H9 (cell line): Measurements from ENCODE around the gene BUB3. TPM values are rescaled to one million over a fixed set of nuclear protein-coding genes. Genes with fewer than 3 reads are reported as not detected.

Experiments used
- DNase-seq: peaks from one replicate; pipeline ENCODE4 v3.0.0-alpha.2; 2017
- H2AFZ ChIP-seq: one replicate; pipeline ENCODE4 v1.6.1; 2013; ENCODE audit warnings: mild to moderate bottlenecking, low read length, control low read depth, moderate library complexity
- H2AK5ac ChIP-seq: 2 replicates; pipeline ENCODE4 v1.6.1; 2013; ENCODE audit warnings: low read length, control low read depth, mixed read lengths; ENCODE audit not compliant: insufficient read length
- H2BK120ac ChIP-seq: one replicate; pipeline ENCODE4 v1.6.1; 2013; ENCODE audit warnings: low read depth, mild to moderate bottlenecking, low read length, control low read depth, inconsistent platforms; ENCODE audit not compliant: poor library complexity, severe bottlenecking
- H2BK12ac ChIP-seq: 2 replicates; pipeline ENCODE4 v1.6.1; 2013; ENCODE audit warnings: low read length, control low read depth, mixed read lengths, low read depth; ENCODE audit not compliant: insufficient read length
- H2BK15ac ChIP-seq: 2 replicates; pipeline ENCODE4 v1.6.1; 2013; ENCODE audit warnings: low read depth, low read length, control low read depth
- H2BK20ac ChIP-seq: one replicate; pipeline ENCODE4 v1.6.1; 2013; ENCODE audit warnings: low read depth, mild to moderate bottlenecking, low read length, control low read depth, inconsistent platforms; ENCODE audit not compliant: poor library complexity, severe bottlenecking
- H2BK5ac ChIP-seq: 2 replicates; pipeline ENCODE4 v1.6.1; 2013; ENCODE audit warnings: low read length, control low read depth, mixed read lengths; ENCODE audit not compliant: insufficient read length
- H3K14ac ChIP-seq: 2 replicates; pipeline ENCODE4 v1.6.1; 2013; ENCODE audit warnings: low read length, control low read depth; ENCODE audit not compliant: insufficient read depth
- H3K18ac ChIP-seq: 2 replicates; pipeline ENCODE4 v1.6.1; 2013; ENCODE audit warnings: low read depth, mild to moderate bottlenecking, mixed read lengths, low read length, control low read depth; ENCODE audit not compliant: insufficient read length
- H3K23ac ChIP-seq: 2 replicates; pipeline ENCODE4 v1.6.1; 2013; ENCODE audit warnings: low read length, control low read depth, mixed read lengths, low read depth; ENCODE audit not compliant: insufficient read length
- H3K23me2 ChIP-seq: 2 replicates; pipeline ENCODE4 v1.6.1; 2013; ENCODE audit warnings: low read depth, mild to moderate bottlenecking, mixed read lengths, low read length, control low read depth; ENCODE audit not compliant: insufficient read length, poor library complexity, severe bottlenecking
- H3K27ac ChIP-seq: 2 replicates; pipeline ENCODE4 v1.5.1; 2013; ENCODE audit warnings: low read length, control low read depth, mixed read lengths, low read depth; ENCODE audit not compliant: insufficient read length
- H3K27me3 ChIP-seq: 2 replicates; pipeline ENCODE4 v1.6.1; 2013; ENCODE audit warnings: low read length, control low read depth, inconsistent platforms; ENCODE audit not compliant: insufficient read depth
- H3K4ac ChIP-seq: 2 replicates; pipeline ENCODE4 v1.6.1; 2013; ENCODE audit warnings: low read depth, mild to moderate bottlenecking, control low read depth, inconsistent platforms, low read length, moderate library complexity
- H3K4me1 ChIP-seq: 2 replicates; pipeline ENCODE4 v1.6.1; 2013; ENCODE audit warnings: low read length, control low read depth, inconsistent platforms; ENCODE audit not compliant: insufficient read depth
- H3K4me2 ChIP-seq: 2 replicates; pipeline ENCODE4 v1.6.1; 2013; ENCODE audit warnings: low read length, control low read depth, mixed read lengths; ENCODE audit not compliant: insufficient read length, insufficient read depth
- H3K56ac ChIP-seq: 2 replicates; pipeline ENCODE4 v1.6.1; 2013; ENCODE audit warnings: low read depth, mild to moderate bottlenecking, mixed read lengths, low read length, control low read depth; ENCODE audit not compliant: insufficient read length
- H3K79me1 ChIP-seq: 2 replicates; pipeline ENCODE4 v1.6.1; 2013; ENCODE audit warnings: low read depth, mild to moderate bottlenecking, moderate library complexity, low read length, control low read depth, inconsistent platforms; ENCODE audit not compliant: insufficient read depth, poor library complexity, severe bottlenecking
- H3K79me2 ChIP-seq: 2 replicates; pipeline ENCODE4 v1.6.1; 2013; ENCODE audit warnings: low read length, control low read depth, inconsistent platforms; ENCODE audit not compliant: insufficient read depth
- H3K9ac ChIP-seq: 2 replicates; pipeline ENCODE4 v1.6.1; 2013; ENCODE audit warnings: low read length, control low read depth, mixed read lengths; ENCODE audit not compliant: insufficient read length; ENCODE audit errors: extremely low read depth
- H3K9me3 ChIP-seq: one replicate; pipeline ENCODE4 v1.6.1; 2013; ENCODE audit warnings: low read depth, low read length, inconsistent platforms; ENCODE audit not compliant: control insufficient read depth
- H3T11ph ChIP-seq: one replicate; pipeline ENCODE4 v1.6.1; 2013; ENCODE audit warnings: mild to moderate bottlenecking, low read length, control low read depth, inconsistent platforms
- H4K20me1 ChIP-seq: one replicate; pipeline ENCODE4 v1.6.1; 2013; ENCODE audit not compliant: control insufficient read depth, insufficient read length, insufficient read depth
- H4K5ac ChIP-seq: 2 replicates; pipeline ENCODE4 v1.6.1; 2013; ENCODE audit warnings: low read depth, mild to moderate bottlenecking, mixed read lengths, low read length, control low read depth; ENCODE audit not compliant: insufficient read length
- H4K8ac ChIP-seq: replicated peaks from 2 replicates; pipeline ENCODE4 v1.6.1; 2013; ENCODE audit warnings: low read length, control low read depth, mixed read lengths, low read depth; ENCODE audit not compliant: insufficient read length
- H4K91ac ChIP-seq: 2 replicates; pipeline ENCODE4 v1.6.1; 2013; ENCODE audit warnings: low read depth, mild to moderate bottlenecking, moderate library complexity, mixed read lengths, low read length, control low read depth; ENCODE audit not compliant: insufficient read length
- H3K27ac Mint-ChIP-seq, 3 experiments: 2 replicates in 2 of 3; 3 replicates in 1 of 3; pipeline ENCODE4 v1.8.0; 2020 to 2021; ENCODE audit warnings: mixed read lengths in 3 of 3, mild to moderate bottlenecking in 1 of 3, moderate library complexity in 1 of 3
- H3K27me3 Mint-ChIP-seq: 2 replicates; pipeline ENCODE4 v1.8.0; 2021; ENCODE audit warnings: low read depth, mild to moderate bottlenecking, moderate library complexity, mixed read lengths
- H3K36me3 Mint-ChIP-seq, 3 experiments: 2 replicates in 2 of 3; 3 replicates in 1 of 3; pipeline ENCODE4 v1.8.0; 2020 to 2021; ENCODE audit warnings: low read depth in 3 of 3, mixed read lengths in 3 of 3; ENCODE audit not compliant: insufficient read depth in 1 of 3
- H3K4me1 Mint-ChIP-seq, 2 experiments: 2 replicates each; pipeline ENCODE4 v1.8.0; 2020; ENCODE audit warnings: mixed read lengths in 2 of 2
- H3K4me3 Mint-ChIP-seq, 2 experiments: 2 replicates in 1 of 2; 3 replicates in 1 of 2; pipeline ENCODE4 v1.8.0; 2020 to 2021; ENCODE audit warnings: mild to moderate bottlenecking in 2 of 2, mixed read lengths in 2 of 2, moderate library complexity in 1 of 2
- H3K9me3 Mint-ChIP-seq, 2 experiments: 2 replicates in 1 of 2; 3 replicates in 1 of 2; pipeline ENCODE4 v1.8.0; 2020; ENCODE audit warnings: mild to moderate bottlenecking in 2 of 2, mixed read lengths in 2 of 2, moderate library complexity in 1 of 2
- WGBS: extraction: QIAGEN DNeasy Blood & Tissue Kit; methylation state at CpG from one replicate; pipeline ENCODE4 v1.1.7; 2013; ENCODE audit warnings: missing lambda C conversion rate, low lambda C conversion rate, mixed read lengths; ENCODE audit not compliant: insufficient read length; ENCODE audit errors: extremely low coverage; 5-methylcytosine and 5-hydroxymethylcytosine counted together
- total RNA-seq: library from RNA; stranded (reverse); gene quantifications from 2 replicates; pipeline ENCODE4 v1.2.1, GENCODE V29; 2021
- TF ChIP-seq, protein P1 (sequence below): fragments of 200-600 bp; sonication (generic); conservative IDR thresholded peaks from 3 replicates; pipeline ENCODE4 v1.8.0; 2021; ENCODE audit warnings: antibody characterized with exemption, mild to moderate bottlenecking

Gene BUB3
- total RNA-seq, 1 experiment from 2014 or later = 200 TPM

DNA sequence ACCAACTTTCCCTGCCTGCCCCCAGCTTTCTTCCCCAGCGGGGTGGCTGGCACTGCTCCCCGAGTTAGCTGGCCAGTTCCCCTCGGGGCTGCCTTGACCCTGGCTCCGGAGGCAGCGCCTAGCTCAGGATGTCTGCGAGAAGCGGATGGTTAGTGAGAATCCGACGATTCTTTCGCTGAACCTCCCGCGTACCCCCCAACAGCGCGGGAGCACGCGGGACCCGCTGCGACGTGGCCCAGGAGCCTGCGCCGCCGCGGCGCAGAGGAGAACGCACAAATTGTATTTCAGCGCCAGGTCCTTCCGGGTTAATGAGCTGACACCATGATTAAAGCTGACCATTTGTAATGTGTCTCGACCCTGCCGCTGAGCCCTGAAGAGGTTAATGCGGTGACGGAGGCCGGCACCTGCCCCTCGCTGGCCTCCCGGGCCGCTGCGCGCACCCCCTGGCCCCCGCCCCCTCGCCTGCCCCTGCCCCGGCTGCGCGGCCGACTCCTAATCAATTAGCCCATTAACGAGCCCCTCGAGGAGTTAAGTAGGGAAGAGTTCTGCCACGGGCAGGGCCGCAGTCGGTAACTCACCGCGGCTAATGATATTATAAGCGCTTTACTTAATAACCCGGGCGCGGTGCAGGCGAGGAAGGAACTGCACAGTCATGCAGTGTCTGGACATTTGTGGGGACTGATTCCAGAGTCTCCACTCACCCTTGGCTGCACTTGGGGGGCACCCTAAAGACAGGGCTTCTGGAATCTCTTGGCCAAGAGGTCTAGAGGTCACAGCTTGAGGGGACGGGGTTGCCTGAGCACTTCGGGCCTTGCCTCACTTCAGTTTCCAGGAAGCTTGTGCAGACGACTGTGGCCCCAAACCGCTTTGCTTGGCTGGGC is 7.9 kb upstream of the BUB3 start:
- no peak overlapping the region for H2BK12ac ChIP-seq
- no peak overlapping the region for H2AFZ ChIP-seq
- DNase-seq = no peak
- peaks cover 84% of the 10 kb centered on the region for H3K27me3 ChIP-seq
- peaks cover 99% of the 10 kb centered on the region for H3K27me3 Mint-ChIP-seq
- H3K4me1 ChIP-seq = peaks cover 4% of the 10 kb centered on the region
- no peaks in the 10 kb centered on the region for H3K79me1 ChIP-seq
- H3K14ac ChIP-seq = no peak overlapping the region
- H4K8ac ChIP-seq = no peak overlapping the region
- no peak overlapping the region for H3K56ac ChIP-seq
- H3K27ac ChIP-seq = no peak overlapping the region
- no peak overlapping the region for H3K23ac ChIP-seq
- H3K4me2 ChIP-seq = peak overlapping the region; percentile 30
- no peaks in the 10 kb centered on the region for H3K9me3 ChIP-seq
- no peak overlapping the region for H4K91ac ChIP-seq
- no peak overlapping the region for H2AK5ac ChIP-seq
- peaks cover 0 to 2% of the 10 kb centered on the region in 2 experiments; a peak in 2 of 5 replicates for H3K9me3 Mint-ChIP-seq
- no peak overlapping the region for H2BK5ac ChIP-seq
- H4K5ac ChIP-seq = no peak overlapping the region
- no peak overlapping the region for H2BK20ac ChIP-seq
- H3K27ac Mint-ChIP-seq = no peak overlapping the region
- TF ChIP-seq, protein P1, sequence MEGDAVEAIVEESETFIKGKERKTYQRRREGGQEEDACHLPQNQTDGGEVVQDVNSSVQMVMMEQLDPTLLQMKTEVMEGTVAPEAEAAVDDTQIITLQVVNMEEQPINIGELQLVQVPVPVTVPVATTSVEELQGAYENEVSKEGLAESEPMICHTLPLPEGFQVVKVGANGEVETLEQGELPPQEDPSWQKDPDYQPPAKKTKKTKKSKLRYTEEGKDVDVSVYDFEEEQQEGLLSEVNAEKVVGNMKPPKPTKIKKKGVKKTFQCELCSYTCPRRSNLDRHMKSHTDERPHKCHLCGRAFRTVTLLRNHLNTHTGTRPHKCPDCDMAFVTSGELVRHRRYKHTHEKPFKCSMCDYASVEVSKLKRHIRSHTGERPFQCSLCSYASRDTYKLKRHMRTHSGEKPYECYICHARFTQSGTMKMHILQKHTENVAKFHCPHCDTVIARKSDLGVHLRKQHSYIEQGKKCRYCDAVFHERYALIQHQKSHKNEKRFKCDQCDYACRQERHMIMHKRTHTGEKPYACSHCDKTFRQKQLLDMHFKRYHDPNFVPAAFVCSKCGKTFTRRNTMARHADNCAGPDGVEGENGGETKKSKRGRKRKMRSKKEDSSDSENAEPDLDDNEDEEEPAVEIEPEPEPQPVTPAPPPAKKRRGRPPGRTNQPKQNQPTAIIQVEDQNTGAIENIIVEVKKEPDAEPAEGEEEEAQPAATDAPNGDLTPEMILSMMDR = no peak
- H3K18ac ChIP-seq = no peak overlapping the region
- no peak overlapping the region for H2BK15ac ChIP-seq
- H3K79me2 ChIP-seq = no peaks in the 10 kb centered on the region
- H3K4me1 Mint-ChIP-seq = peaks cover 32 to 61% of the 10 kb centered on the region in 2 experiments
- H3K4me3 Mint-ChIP-seq = peak overlapping the region in 1 of 2 experiments; percentile 80; a peak in 3 of 5 replicates
- H4K20me1 ChIP-seq = no peaks in the 10 kb centered on the region
- peaks cover 23% of the 10 kb centered on the region for H3K23me2 ChIP-seq
- no peak overlapping the region for H3K9ac ChIP-seq
- no peak overlapping the region for H2BK120ac ChIP-seq
- H3T11ph ChIP-seq = no peak overlapping the region
- WGBS = no CpG with 5 or more reads among the region's 59 CpGs
- peaks cover 0 to 10% (median 0%) of the 10 kb centered on the region in 3 experiments; a peak in 3 of 7 replicates for H3K36me3 Mint-ChIP-seq
- no peak overlapping the region for H3K4ac ChIP-seq
